Stimulated activated CD8-positive, alpha-beta memory T cell treated with anti-CD3 and anti-CD28 coated beads, Interleukin-12 subunit alpha, Interleukin-12 subunit beta, amount 100 ng/mL, for 1 hour (primary cell): Measurements from ENCODE around the gene RNASEH1.
A peak's percentile ranks its signal among the peaks of the same experiment; 100 is the strongest.

Experiments used
- DNase-seq: peaks from one replicate; pipeline ENCODE4 v3.0.0-alpha.2; 2020; ENCODE audit warnings: low read depth

The RNASEH1 gene, protein sequence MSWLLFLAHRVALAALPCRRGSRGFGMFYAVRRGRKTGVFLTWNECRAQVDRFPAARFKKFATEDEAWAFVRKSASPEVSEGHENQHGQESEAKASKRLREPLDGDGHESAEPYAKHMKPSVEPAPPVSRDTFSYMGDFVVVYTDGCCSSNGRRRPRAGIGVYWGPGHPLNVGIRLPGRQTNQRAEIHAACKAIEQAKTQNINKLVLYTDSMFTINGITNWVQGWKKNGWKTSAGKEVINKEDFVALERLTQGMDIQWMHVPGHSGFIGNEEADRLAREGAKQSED

DNA sequence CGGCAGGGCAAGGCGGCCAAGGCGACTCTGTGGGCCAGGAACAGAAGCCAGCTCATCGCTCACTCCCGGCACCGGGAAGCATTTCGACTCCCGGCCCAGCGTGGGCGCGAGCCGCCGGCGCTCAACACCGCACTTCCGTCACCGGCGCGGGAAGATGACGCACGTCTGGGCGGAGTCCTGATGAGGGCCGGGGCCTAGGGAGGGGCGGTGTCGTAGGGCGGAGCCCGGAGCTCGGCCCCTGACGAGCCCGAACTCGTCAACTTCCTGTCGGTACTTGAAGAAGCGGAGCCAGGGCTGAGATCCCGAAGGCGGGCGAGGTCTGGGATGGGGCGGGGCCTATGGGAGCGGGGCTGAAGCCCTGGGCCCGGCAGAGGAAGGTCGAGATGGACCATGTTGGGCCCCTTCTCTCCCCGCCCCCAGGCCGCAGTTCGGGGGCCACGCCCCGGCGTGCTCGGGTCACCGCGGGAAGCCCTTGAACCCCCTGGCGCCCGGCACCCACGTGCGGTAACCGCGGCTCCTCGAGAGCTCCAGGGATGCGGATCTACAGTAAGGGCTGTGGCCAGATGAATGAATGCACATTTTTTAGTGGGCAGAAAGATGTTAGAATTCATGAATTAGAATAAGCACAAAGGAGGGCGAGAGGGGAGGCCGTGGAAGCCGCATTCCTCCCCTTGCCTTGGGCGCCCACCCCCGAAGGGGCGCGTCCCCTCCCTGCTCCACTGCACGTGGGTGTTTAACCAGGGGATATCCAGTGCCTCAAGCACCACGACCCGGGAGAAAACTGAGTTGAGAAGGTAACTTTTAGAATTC, at the start of gene RNASEH1:
Gene RNASEH1, minus strand, starts transcription at position 129 of the 810 bp plus-strand sequence. Its CDS starts 73 bp downstream, at position 56.
- peak; percentile 97 for DNase-seq

DNA sequence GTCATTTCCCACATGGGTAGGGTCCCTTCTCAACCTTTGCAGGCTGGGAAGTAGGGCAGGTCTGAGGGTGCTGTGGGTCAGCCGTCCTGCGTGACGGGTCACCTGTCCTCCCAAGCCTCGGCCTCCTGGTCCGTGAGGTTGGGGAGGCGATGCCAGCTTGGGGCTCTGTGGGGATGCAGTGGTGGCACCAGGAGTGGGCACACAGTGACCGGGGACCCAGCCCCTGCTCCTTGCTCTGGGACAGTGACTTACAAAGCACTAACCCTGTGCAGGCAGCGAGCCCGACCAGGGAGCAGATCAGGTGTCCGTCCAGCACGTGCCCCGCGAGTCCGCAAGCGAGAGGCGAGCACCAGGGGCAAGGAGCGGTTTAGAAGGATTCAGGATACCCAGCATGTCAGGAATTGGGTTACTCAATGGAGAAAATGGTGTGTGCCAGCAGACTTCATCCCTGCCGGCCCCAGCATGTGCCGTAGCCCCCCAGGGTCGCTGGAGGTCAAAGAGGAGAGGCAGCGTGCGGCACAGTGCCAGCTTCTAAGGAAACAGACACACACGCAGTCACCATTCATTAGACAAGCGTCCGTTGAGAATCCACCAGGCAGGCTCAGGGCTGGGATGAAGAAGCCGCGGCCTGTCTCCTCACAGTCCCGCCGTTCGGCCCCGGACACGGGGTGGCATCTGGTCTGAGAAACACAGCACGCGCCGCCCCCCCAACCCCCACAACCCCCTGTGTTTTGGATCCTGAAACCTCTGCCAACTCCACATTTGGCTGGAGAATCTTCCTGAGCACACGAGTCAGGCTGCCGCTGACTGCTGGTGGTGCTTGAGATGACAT, 48.5 kb upstream of the RNASEH1 start:
- DNase-seq = no peak

DNA sequence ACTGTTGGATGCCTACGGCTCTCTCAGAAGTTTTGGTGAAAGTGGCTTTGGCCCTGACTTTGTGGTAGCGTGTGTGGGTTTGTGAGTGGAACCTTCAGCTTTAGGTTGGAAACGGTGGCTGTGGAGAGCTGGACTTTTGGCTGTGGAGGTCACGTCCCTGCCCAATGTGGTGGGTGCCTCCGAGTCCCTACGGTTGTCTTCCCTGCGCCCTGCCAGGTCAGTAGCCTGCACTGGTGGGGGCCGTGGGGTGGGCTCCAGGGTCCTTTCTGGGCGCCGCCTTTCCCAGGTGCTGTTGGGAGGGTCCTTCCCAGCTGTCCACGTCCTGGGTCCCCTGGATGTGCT, 47.9 kb upstream of the RNASEH1 start:
- DNase-seq = no peak

DNA sequence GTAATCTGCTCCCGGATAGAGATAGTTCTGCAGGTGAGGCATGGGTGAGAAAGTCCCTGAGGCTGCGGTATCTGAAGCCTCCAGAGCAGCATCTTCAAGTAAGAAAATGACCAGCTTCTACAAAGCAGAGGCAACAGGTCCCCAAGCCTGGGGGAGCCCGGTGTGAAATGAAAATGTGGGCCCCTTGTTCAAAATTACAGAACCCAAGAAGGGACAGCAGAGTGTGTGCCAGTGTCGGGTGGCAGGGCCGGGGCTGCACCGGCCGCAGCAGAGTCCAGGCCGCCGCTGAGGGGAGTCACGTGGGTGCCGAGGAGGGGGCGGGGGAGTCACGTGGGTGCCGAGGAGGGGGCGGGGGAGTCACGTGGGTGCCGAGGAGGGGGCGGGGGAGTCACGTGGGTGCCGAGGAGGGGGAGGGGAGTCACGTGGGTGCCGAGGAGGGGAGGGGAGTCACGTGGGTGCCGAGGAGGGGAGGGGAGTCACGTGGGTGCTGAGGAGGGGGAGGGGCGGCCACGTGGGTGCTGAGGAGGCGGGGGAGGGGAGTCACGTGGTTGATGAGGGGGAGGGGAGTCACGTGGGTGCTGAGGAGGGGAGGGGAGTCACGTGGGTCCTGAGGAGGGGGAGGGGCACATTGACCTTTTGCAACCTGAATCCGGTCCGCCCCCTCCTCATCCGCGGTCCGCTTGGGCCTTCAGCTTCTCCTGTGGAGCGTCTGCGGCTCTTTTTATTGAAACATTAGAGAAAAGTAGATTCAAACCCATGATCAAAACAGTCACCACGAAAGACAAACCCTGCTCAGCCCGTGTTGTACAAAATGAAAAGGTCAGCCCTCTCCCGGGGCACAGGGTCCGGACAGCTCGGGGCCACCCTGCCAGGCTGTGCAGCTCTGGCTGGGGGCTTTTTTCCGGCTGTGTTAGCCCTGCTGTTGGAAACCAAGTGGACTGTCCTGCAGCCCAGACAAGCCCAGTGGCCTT, 47.1 kb upstream of the RNASEH1 start:
- DNase-seq = no peak

DNA sequence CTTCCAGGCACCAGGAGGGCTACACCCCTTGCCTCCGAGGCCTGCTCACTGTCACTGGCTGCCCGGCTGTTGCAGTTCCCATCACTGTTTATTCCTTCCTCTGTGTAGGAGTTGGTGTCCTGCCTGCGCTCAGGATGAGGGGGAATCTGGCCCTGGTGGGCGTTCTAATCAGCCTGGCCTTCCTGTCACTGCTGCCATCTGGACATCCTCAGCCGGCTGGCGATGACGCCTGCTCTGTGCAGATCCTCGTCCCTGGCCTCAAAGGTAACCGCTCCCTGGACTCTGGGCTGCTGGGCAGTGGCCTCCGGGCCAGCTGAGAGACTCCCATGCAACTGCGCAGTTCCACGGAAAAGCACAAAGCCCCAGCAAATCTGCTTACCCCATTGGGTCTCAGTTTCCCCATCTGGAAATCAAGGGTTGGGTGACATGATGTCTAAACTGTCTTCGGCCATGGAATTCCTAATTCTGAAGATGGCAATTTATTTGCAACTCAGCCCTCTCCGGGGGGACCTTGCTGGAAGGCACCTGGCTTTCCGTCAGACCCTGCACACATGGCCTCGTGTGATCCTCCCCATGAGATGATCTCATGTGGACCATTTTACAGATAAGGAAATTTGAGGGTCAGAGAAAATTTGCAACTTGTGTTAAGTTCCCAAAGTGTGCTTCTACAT, 46.2 kb upstream of the RNASEH1 start:
- DNase-seq = no peak

DNA sequence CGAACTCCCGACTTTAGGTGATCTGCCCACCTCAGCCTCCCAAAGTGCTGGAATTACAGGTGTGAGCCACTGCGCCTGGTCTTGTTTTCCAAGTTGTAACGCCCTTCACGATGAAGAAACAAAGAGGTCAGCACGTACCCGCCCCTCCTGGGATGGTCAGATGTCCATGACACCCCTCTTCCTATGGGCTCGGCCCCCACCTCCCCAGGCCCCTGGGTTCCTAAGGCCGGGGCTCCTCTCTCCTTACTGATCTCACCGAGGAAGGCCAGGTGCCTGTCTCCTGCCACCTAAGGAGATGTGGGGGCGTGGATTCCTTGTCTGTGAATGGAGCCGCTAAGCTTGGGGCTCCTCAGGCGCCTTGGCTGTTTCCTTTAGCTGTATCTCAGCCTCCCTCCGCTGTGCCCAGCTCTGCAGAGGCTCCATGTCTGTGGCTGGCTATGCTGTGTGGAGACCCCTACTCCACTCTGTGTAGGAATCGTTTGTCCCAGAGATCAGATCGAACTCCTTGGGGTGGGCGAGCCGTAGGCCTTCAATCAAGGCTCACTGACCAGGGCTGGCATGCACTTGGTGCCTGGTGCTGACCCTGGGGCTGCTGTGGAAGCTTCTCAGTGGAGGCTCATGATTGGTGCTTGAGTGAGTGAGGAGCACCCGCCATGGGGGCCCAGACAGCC, 45.5 kb upstream of the RNASEH1 start:
- no peak for DNase-seq

DNA sequence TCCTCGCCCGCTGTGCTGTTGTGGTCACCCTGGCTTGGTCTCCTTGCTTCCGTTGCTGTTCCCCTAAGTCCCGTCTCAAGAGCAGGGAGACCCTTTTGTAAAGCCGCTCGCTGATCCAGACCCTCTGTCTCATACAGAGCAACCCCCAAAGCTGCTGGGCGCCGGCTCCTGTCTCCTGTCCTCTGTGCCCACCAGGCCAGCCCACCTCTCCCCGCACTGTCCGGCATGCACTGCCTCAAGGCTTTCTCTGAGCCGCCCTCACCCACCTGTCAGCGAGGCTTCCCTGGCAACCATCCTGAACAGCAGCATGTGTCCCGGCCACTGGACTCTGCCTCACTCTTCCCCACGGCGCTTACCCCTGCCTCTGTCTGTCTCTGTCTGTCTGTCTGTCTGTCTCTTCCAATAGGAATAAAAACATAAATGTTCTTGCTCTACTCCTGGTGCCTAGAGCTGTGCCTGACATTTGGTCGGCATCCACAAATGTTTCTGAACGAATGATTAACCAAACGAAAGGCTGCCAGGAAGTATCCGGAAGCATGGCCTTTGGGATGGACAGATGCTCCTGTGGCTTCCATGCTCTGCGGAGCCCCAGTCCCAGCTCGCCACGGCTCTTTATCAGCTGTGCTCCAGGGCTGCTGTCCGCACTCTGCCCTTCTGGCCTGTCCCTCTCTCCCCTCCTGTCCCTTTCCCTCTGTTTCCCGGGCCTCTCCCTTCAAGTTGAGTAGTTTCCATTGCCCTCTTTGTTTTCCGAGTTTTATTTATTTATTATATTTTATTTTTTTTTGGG, 44.6 kb upstream of the RNASEH1 start:
- DNase-seq = no peak

DNA sequence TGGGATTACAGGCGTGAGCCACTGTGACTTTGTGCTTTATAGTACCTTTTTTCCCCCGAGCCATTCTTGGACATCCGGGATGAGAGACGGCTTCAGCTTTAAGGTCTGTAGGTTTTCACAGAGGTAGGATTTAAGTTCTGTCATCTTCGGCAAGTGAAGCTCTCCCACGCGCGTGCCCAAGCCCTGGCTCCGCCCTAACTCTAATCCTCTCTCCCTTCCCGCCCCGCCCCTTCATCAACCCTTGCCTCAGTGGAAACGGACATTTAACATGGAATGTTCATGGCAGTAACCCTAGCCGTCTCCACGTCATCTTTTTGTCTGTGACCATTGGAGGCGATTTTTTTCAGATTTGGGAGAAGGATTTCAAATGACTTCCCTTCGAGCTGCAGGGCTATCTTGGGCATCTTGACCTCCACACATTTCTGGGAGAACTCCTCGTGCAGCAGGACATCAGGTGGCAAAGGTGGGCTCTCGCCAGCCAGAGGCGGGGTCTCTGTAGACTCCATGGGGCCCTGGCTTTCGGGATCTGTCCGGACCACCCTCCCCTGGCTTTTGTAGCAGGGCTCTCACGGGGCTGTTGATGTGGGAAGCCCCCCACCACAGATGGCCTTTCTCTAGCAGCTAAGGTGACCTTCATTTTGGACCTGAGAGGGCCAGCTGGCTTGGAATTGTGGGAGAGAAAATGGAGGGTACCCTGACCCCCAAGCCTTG, 43.6 kb upstream of the RNASEH1 start:
- DNase-seq = no peak

DNA sequence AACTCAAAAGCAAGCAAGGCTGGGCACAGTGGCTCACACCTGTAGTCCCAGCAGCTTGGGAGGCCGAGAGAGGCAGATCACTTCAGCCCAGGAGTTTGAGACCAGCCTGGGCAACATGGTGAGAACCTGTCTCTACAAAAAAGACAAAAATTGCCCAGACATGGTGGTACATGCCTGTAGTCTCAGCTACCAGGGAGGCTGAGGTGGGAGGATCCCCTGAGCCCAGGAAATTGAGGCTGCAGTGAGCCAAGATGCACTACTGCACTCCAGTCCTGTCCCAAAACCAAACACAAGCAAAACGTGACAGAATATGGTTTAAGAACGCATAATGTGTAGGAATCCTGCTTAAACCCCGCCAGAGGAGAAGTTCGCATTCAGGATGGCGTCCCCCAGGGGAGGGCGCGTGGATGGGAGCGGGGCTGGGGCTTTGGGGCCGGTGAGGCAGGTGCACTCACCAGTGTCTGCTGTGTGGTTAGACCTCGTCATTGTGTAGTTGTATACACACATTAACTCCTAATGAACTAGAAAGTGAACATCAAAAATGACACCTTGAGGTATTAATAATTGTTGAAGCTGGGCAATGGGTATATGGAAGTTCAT, 42.2 kb upstream of the RNASEH1 start:
- DNase-seq = no peak

DNA sequence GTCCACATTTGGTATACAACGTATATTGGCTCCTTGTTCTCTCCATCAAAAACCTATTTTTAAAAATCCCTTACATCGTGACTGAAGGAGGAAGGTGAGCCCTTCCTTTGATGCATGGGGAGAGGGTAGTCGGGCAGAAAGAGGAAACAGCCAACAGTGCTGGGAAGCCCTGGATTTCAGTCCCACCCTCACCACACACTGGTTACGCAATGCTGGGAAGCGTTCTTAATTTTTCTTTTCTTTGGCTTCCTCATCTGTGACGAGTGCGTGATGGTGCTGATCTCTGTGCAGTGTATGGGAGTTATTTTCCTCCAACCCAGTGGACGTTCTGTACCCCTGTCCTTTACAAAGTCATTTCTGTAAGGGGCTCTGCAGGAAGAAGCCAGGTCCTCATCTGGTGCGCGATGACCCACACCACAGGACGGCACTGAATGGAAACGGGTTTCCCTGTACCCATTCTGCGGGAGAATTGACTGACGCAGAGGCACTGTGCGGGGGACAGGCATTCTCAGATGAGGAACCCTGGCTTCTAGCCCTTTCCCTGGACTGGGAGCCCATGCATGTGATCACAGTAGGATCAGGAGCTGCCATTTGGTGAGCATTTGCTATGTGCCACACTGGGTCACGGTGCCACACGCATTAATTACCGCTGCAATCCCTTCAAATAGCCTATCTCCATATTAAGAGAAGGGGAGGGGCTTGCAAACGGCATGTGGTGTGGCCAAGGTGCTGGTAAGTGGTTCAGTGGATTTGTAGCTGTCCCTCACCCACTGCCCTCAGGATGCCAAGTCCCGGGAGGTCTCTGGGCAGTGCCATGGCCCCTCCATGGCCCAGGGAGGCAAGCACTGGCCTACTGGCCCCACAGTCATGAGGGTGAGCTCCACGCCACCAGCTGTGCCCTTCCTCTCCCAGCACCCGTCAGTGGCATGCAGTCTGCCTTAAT, 41.0 kb upstream of the RNASEH1 start:
- no peak for DNase-seq

DNA sequence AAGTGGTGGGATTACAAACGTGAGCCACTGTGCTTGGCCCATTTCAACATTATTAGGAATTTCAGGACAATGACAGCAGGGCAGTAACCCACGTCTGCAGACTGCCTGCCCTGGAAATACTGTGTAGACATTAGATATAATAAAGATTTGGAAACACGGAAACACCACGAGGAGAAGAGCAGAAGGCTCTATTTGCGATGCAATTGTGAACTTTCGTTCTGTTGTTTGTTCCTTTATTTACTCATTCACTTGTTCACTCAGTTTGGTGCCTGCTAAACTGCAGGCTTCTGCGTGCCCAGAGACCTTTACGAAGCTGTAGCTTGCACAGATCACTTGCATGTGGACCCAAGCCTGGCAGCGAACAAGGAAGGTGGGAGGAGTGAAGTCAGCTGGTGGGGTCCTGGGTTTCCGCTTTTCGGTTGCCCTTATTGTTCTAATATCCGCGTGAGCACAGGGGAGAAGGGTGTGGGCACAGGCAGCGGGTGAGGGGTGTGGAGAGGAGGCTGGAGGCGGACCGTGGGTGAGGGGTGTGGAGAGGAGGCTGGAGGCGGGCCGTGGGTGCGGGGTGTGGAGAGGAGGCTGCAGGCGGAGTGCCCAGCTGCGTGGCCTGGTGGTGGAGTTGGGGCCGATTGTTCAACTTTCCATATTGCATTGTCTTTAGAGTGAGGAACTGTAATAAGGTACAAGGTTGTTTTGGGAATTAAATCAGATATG, 40.2 kb upstream of the RNASEH1 start:
- DNase-seq = no peak

DNA sequence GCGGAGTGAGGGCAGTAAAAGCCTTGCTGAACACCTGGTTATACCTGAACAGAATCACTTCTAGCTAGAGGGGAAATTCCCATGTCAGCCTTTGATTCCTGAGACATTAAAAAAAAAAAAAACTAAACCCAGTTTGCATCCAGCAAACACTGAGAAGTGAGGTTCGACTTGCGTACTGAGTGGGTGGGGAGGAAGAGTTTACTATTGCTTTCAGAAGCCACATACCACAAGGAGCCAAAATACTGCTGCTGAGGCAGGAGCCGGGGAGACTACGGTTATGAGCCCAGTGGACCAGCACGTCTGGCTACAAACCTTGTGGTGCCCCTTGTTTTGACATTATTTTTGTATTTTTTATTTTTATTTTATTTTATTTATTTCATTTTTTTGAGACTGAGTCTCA, 39.4 kb upstream of the RNASEH1 start:
- DNase-seq = no peak

DNA sequence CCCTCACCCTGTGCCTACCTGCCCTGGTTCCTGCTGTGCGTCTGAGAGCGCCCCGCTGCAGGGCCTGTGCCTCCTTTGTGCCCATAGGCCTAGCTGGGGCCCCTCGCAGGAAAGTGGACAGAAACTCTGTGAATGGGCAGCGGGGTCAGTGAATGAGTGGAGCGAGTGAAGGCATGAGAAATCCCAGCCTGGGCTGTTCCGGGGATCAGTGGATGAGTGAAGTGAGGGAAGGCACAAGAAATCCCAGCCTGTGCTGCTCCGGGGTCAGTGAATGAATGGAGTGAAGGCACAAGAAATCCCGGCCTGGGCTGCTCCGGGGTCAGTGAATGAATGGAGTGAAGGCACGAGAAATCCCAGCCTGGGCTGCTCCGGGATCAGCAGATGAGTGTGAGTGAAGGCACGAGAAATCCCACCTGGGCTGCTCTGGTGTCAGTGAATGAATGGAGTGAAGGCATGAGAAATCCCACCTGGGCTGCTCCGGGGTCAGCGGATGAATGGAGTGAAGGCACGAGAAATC, 38.8 kb upstream of the RNASEH1 start:
- no peak for DNase-seq

DNA sequence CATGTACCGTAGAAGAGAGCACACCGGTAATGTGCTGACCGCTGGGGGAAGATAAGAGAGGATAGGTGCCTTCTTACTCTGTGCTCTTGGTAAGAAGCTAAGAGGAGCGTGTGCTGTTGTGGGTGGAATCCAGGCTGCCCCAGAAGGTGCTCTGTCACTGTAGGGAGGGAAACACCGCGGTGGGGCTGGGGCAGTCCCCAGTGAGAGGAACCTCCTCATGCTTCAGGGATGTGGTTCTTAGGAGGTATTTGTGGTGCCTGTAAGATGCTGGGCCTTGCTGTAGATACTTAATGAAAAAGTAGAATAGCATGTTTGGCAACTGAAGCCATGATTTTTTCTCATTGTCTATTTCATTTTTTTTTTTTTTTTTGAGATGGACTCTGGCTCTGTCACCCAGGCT, 37.9 kb upstream of the RNASEH1 start:
- no peak for DNase-seq

DNA sequence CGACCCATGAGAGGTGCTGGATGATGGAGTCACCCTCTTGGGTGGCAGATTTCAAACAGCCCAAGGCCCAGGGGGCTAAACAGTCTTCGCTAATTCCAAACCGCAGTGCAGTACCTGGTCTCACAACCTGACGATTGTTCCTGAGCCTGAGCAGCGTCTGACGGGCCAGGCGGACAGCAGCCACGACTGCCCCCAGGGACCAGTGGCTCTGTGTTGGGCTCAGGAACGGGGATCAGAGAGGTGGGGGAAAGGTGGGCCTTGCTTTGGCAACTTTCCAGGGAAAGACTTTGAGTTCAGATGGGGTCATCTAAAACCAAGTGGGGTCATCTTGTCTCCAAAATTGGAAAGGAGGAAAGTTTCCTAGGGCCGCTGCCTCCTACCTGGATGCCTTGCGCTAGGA, 37.3 kb upstream of the RNASEH1 start:
- no peak for DNase-seq

DNA sequence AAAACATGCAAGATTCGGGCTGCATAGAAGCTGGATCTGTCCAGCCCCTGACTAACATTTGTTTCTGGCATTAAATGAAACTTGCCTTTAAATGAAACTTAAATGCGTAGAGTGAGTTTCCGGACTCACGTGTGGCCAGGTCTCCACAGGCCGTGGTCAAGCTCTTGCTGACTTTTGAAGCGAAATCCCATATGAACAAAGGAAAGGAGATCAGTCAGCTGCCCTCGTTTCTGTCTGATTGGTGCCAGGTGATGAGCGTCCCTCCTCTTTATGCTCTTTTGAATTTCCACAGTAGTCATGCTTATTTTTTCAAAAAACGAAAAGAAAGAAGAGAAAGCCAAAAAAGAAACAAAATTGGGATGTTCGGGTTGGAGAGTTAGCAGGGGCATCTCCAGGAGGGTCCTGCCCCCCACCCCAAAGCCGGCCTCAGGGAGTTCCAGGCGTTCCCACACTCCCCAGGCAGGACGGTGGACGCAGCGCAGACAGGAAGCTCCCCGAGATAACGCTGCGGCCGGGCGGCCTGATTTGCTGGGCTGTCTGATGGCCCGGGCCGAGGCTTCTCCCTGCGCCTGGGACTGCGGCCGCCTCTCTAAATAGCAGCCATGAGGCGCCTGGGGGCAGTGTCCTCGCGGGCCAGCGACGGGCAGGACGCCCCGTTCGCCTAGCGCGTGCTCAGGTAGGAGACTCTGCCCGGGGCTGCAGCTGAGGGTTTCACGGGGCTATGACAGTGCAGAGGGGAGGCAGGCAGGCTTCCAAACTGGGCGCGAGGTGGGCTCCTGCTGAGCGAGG, 36.6 kb upstream of the RNASEH1 start, which contains the start of gene COLEC11:
Gene COLEC11, plus strand, starts transcription at position 620 of the 789 bp plus-strand sequence. CDS start 9,229 bp downstream, outside the sequence.
- DNase-seq = no peak
